GM12874 (cell line): ENCODE results near the gene FAM83F.

ENCODE experiments used
- CTCF ChIP-seq: IDR thresholded peaks from 2 replicates; pipeline ENCODE4 v1.5.1; 2011; ENCODE audit warnings: low read depth, mild to moderate bottlenecking, control low read depth, low read length, moderate library complexity; ENCODE audit not compliant: insufficient read depth

FAM83F gene

GRCh38 chr22:39959640-39960447 is 34.9 kb upstream of the FAM83F start, which contains the start of gene TMA7B:
TMA7B (plus strand) TSS chr22:39960397; CDS start chr22:39964375, 3,978 bp downstream.
- TF ChIP-seq CTCF = no peak

GRCh38 chr22:39960791-39961746 is 33.7 kb upstream of the FAM83F start:
- TF ChIP-seq CTCF = no peak

- TF ChIP-seq CTCF = no peak
Measured at GRCh38 chr22:39962071-39962470, 32.7 kb upstream of the FAM83F start.

GRCh38 chr22:39965748-39966147 is 29.0 kb upstream of the FAM83F start:
- no peak for TF ChIP-seq CTCF

GRCh38 chr22:39966470-39966869 is 28.3 kb upstream of the FAM83F start:
- TF ChIP-seq CTCF = no peak

GRCh38 chr22:39967103-39967829 is 27.5 kb upstream of the FAM83F start:
- TF ChIP-seq CTCF = no peak
